GM23338 (cell line): ENCODE data around the gene SMYD3. TPM values are rescaled to one million over a fixed set of nuclear protein-coding genes. Genes with fewer than 3 reads are reported as not detected.

Experiments
- ATAC-seq: fragments of 200-7000 bp; cut with Tn5 transposase; 3 replicates; pipeline ENCODE4 v1.9.1; 2020
- DNase-seq: peaks from one replicate; pipeline ENCODE4 v3.0.0-alpha.2; 2015; ENCODE audit warnings: low spot score
- H2AFZ ChIP-seq: fragments of 200-600 bp; sonication (generic); 2 replicates; pipeline ENCODE4 v1.8.0; 2016; ENCODE audit warnings: antibody characterized with exemption, mild to moderate bottlenecking, moderate library complexity
- H3F3A ChIP-seq: fragments of 200-600 bp; sonication (generic); replicated peaks from 2 replicates; pipeline ENCODE4 v1.8.0; 2017; ENCODE audit warnings: antibody characterized with exemption, mixed run types, low read depth
- H3K27ac ChIP-seq: fragments of 200-600 bp; sonication (generic); 2 replicates; pipeline ENCODE4 v1.6.1; 2016; ENCODE audit warnings: low read depth
- H3K27me3 ChIP-seq: fragments of 200-600 bp; sonication (generic); 2 replicates; pipeline ENCODE4 v1.8.0; 2016; ENCODE audit warnings: mild to moderate bottlenecking, mixed run types, moderate library complexity; ENCODE audit not compliant: insufficient read depth
- H3K36me3 ChIP-seq: fragments of 200-600 bp; sonication (generic); 2 replicates; pipeline ENCODE4 v1.8.0; 2016; ENCODE audit warnings: mild to moderate bottlenecking; ENCODE audit not compliant: insufficient read depth
- H3K4me1 ChIP-seq: fragments of 200-600 bp; sonication (generic); 2 replicates; pipeline ENCODE4 v1.8.0; 2016; ENCODE audit warnings: mild to moderate bottlenecking, moderate library complexity; ENCODE audit not compliant: insufficient read depth
- H3K4me2 ChIP-seq: fragments of 200-600 bp; sonication (generic); 2 replicates; pipeline ENCODE4 v1.7.1; 2017; ENCODE audit warnings: mixed run types
- H3K4me3 ChIP-seq: fragments of 200-600 bp; sonication (generic); 2 replicates; pipeline ENCODE4 v1.6.1; 2016; ENCODE audit warnings: mixed run types
- H3K79me2 ChIP-seq: fragments of 200-600 bp; sonication (generic); replicated peaks from 2 replicates; pipeline ENCODE4 v1.8.0; 2017; ENCODE audit warnings: mild to moderate bottlenecking; ENCODE audit not compliant: insufficient read depth
- H3K9me2 ChIP-seq: fragments of 200-600 bp; sonication (generic); 2 replicates; pipeline ENCODE4 v1.8.0; 2017; ENCODE audit not compliant: insufficient read depth
- H4K20me1 ChIP-seq: fragments of 200-600 bp; sonication (generic); replicated peaks from 2 replicates; pipeline ENCODE4 v1.8.0; 2017; ENCODE audit warnings: mild to moderate bottlenecking; ENCODE audit not compliant: insufficient read depth
- H3K27ac Mint-ChIP-seq: 2 replicates; pipeline ENCODE4 v1.8.0; 2020; ENCODE audit warnings: inconsistent platforms, mild to moderate bottlenecking, moderate library complexity, mixed read lengths
- H3K27me3 Mint-ChIP-seq: 3 replicates; pipeline ENCODE4 v1.8.0; 2022; ENCODE audit warnings: low read depth, mild to moderate bottlenecking, moderate library complexity, mixed read lengths, inconsistent platforms; ENCODE audit not compliant: insufficient read depth, poor library complexity
- H3K36me3 Mint-ChIP-seq: 3 replicates; pipeline ENCODE4 v1.8.0; 2021; ENCODE audit warnings: low read depth, mild to moderate bottlenecking, inconsistent platforms, moderate library complexity, mixed read lengths
- H3K4me1 Mint-ChIP-seq: 3 replicates; pipeline ENCODE4 v1.8.0; 2020; ENCODE audit warnings: mild to moderate bottlenecking, inconsistent platforms, mixed read lengths
- H3K4me3 Mint-ChIP-seq: 3 replicates; pipeline ENCODE4 v1.8.0; 2021; ENCODE audit warnings: moderate library complexity, mild to moderate bottlenecking, inconsistent platforms, mixed read lengths
- H3K9me3 Mint-ChIP-seq: 3 replicates; pipeline ENCODE4 v1.8.0; 2020; ENCODE audit warnings: moderate library complexity, mild to moderate bottlenecking, inconsistent platforms, mixed read lengths
- CREB1 ChIP-seq: fragments of 250-450 bp; sonication (Bioruptor Pico); IDR thresholded peaks from 2 replicates; pipeline ENCODE4 v1.5.0; 2020; ENCODE audit warnings: low read depth, mild to moderate bottlenecking, moderate library complexity
- NANOG ChIP-seq: IDR thresholded peaks from 2 replicates; pipeline ENCODE4 v1.6.1; 2016; ENCODE audit warnings: antibody characterized with exemption, borderline replicate concordance
- POLR2AphosphoS5 ChIP-seq: IDR thresholded peaks from 2 replicates; pipeline ENCODE4 v1.6.1; 2016; ENCODE audit warnings: antibody characterized with exemption, low read depth
- REST ChIP-seq: IDR thresholded peaks from one replicate; pipeline ENCODE4 v1.6.1; 2018; ENCODE audit warnings: antibody characterized with exemption; ENCODE audit not compliant: unreplicated experiment
- ZNF462 ChIP-seq: fragments of 250-450 bp; sonication (Bioruptor Pico); IDR thresholded peaks from 2 replicates; pipeline ENCODE4 v1.5.0; 2020; ENCODE audit warnings: mild to moderate bottlenecking, moderate library complexity
- polyA plus RNA-seq: library from polyadenylated mRNA; unstranded; fragments of >200 nt; fragmentation: Nextera tagmentation; extraction: Ambion mirVana; gene quantifications from 2 replicates; pipeline ENCODE4 v1.2.1, GENCODE V29; 2016
- total RNA-seq: library from RNA; depleted of rRNA; stranded (reverse); fragments of >200 nt; shearing (Covaris generic); gene quantifications from 2 replicates; pipeline ENCODE4 v1.2.3, GENCODE V29; 2014

Gene SMYD3
- total and polyA plus RNA-seq, 2 experiments from 2014 or later = 31.8 to 34.4 TPM

- H3K27ac ChIP-seq = no peak overlapping the region
- H3K27ac Mint-ChIP-seq = no peak overlapping the region
- H3K27me3 Mint-ChIP-seq = peaks cover 3% of the 10 kb centered on the region
- H3K4me3 Mint-ChIP-seq = no peak overlapping the region
- H3K36me3 ChIP-seq = no peaks in the 10 kb centered on the region
- TF ChIP-seq REST (no peak), CREB1 (CRISPR knock-in tag) (no peak), POLR2AphosphoS5 (no peak), ZNF462 (CRISPR knock-in tag) (no peak), NANOG (no peak)
- H4K20me1 ChIP-seq = no peaks in the 10 kb centered on the region
- no peaks in the 10 kb centered on the region for H3K9me2 ChIP-seq
- no peak for ATAC-seq
- H3K79me2 ChIP-seq = no peaks in the 10 kb centered on the region
- H3K36me3 Mint-ChIP-seq = no peaks in the 10 kb centered on the region
- no peak overlapping the region for H2AFZ ChIP-seq
- peaks cover 14% of the 10 kb centered on the region for H3K4me1 Mint-ChIP-seq
- H3K4me3 ChIP-seq = no peak overlapping the region
- H3F3A ChIP-seq = no peaks in the 10 kb centered on the region
- H3K4me2 ChIP-seq = no peak overlapping the region
- H3K4me1 ChIP-seq = peaks cover 13% of the 10 kb centered on the region
- no peak for DNase-seq
- H3K27me3 ChIP-seq = no peaks in the 10 kb centered on the region
- no peaks in the 10 kb centered on the region for H3K9me3 Mint-ChIP-seq
Measured at GRCh38 chr1:245972476-245972875, 534.6 kb downstream of the SMYD3 start.
